Measurements from ENCODE around the gene ARAP1.
"Not testable (repeated sequence)": the region's sequence is repeated elsewhere in the genome, so short reads cannot be mapped to it uniquely, and the experiment has no call there.

GRCh38 chr11:72791228-72791627 lies 39.0 kb upstream of the ARAP1 start:
- TF ChIP-seq EZH2 (IDR thresholded peaks at IDR 0.05); POLR2AphosphoS5 (IDR thresholded peaks at IDR 0.05; ENCODE audit: borderline replicate concordance, low read depth, low read length): not testable (repeated sequence)
